HG02840 (cell line): Measurements from ENCODE around the gene XPO1.
"Not testable (repeated sequence)": the region's sequence is repeated elsewhere in the genome, so short reads cannot be mapped to it uniquely, and the experiment has no call there.

ENCODE experiments used
- ATAC-seq: cut with Tn5 transposase; IDR thresholded peaks from one replicate; pipeline ENCODE4 v1.9.1; 2021; ENCODE audit warnings: mild to moderate bottlenecking, moderate library complexity, moderate number of reproducible peaks; ENCODE audit not compliant: unreplicated experiment, low FRiP score

XPO1 gene

GRCh38 chr2:61470122-61470951 lies 67.8 kb downstream of the XPO1 start:
- ATAC-seq = peak; percentile 32

- no peak for ATAC-seq
These were observed 68.6 kb downstream of the XPO1 start for GRCh38 chr2:61469424-61470121.

- ATAC-seq = not testable (repeated sequence)
These were observed 69.9 kb downstream of the XPO1 start for GRCh38 chr2:61468231-61468630.

- no peak for ATAC-seq
These were observed 73.1 kb downstream of the XPO1 start for GRCh38 chr2:61465045-61465444.

GRCh38 chr2:61463769-61464475 lies 74.2 kb downstream of the XPO1 start:
- no peak for ATAC-seq

GRCh38 chr2:61461404-61461803 lies 76.8 kb downstream of the XPO1 start:
- no peak for ATAC-seq

- no peak for ATAC-seq
These were observed 78.0 kb downstream of the XPO1 start for GRCh38 chr2:61460163-61460562.

- no peak for ATAC-seq
These were observed 81.3 kb downstream of the XPO1 start for GRCh38 chr2:61456746-61457420.

GRCh38 chr2:61456070-61456745 lies 81.9 kb downstream of the XPO1 start:
- no peak for ATAC-seq

- not testable (repeated sequence) for ATAC-seq
These were observed 83.2 kb downstream of the XPO1 start for GRCh38 chr2:61454972-61455371.

- no peak for ATAC-seq
These were observed 83.8 kb downstream of the XPO1 start for GRCh38 chr2:61454383-61454782.

- ATAC-seq = no peak
These were observed 85.8 kb downstream of the XPO1 start for GRCh38 chr2:61452392-61452791.

- no peak for ATAC-seq
These were observed 87.0 kb downstream of the XPO1 start for GRCh38 chr2:61451178-61451577.

- ATAC-seq = no peak
These were observed 88.0 kb downstream of the XPO1 start for GRCh38 chr2:61450144-61450543.

GRCh38 chr2:61448229-61448628 lies 89.9 kb downstream of the XPO1 start:
- no peak for ATAC-seq

- not testable (repeated sequence) for ATAC-seq
These were observed 91.2 kb downstream of the XPO1 start for GRCh38 chr2:61446971-61447370.

GRCh38 chr2:61443342-61444041 lies 94.7 kb downstream of the XPO1 start:
- ATAC-seq = peak; percentile 78

- ATAC-seq = no peak
These were observed 98.7 kb downstream of the XPO1 start for GRCh38 chr2:61439241-61440002.

GRCh38 chr2:61438670-61439069 lies 99.5 kb downstream of the XPO1 start:
- no peak for ATAC-seq
